HG03064 (cell line): Measurements from ENCODE around the gene KLK1.

ENCODE experiments used
- ATAC-seq: cut with Tn5 transposase; IDR thresholded peaks from one replicate; pipeline ENCODE4 v1.9.1; 2021; ENCODE audit warnings: low read depth; ENCODE audit not compliant: unreplicated experiment

Gene KLK1

GRCh38 chr19:50823389-50824042 lies at the start of gene KLK1:
KLK1 (minus strand) TSS chr19:50823787; CDS start chr19:50823748, 39 bp downstream.
- ATAC-seq, result no peak

GRCh38 chr19:50873056-50873455 lies 49.5 kb upstream of the KLK1 start, which contains the start of gene KLK2:
KLK2 (plus strand) TSS chr19:50873439; CDS start chr19:50873474, 35 bp downstream.
- ATAC-seq, result no peak

- ATAC-seq, result no peak
These were observed 47.0 kb upstream of the KLK1 start for GRCh38 chr19:50870417-50871089.

- no peak for ATAC-seq
These were observed 45.9 kb upstream of the KLK1 start for GRCh38 chr19:50869479-50869878.

GRCh38 chr19:50861496-50862286 lies 38.1 kb upstream of the KLK1 start:
- ATAC-seq, result no peak

- no peak for ATAC-seq
These were observed 37.4 kb upstream of the KLK1 start for GRCh38 chr19:50861010-50861409.

GRCh38 chr19:50859849-50860248 lies 36.3 kb upstream of the KLK1 start:
- no peak for ATAC-seq

- no peak for ATAC-seq
These were observed 35.3 kb upstream of the KLK1 start for GRCh38 chr19:50858886-50859285.

GRCh38 chr19:50857366-50857765 lies 33.8 kb upstream of the KLK1 start:
- no peak for ATAC-seq

GRCh38 chr19:50854636-50855410 lies 31.2 kb upstream of the KLK1 start, which contains the start of gene KLK3:
KLK3 (plus strand) TSS chr19:50854915; CDS start chr19:50854956, 41 bp downstream.
- ATAC-seq, result no peak

- no peak for ATAC-seq
These were observed 28.0 kb upstream of the KLK1 start for GRCh38 chr19:50851620-50852019.

- ATAC-seq, result no peak
These were observed 27.2 kb upstream of the KLK1 start for GRCh38 chr19:50850738-50851137.

- ATAC-seq, result no peak
These were observed 20.8 kb upstream of the KLK1 start for GRCh38 chr19:50844296-50844935.

- no peak for ATAC-seq
These were observed 20.2 kb upstream of the KLK1 start for GRCh38 chr19:50843701-50844221.

GRCh38 chr19:50843205-50843604 lies 19.6 kb upstream of the KLK1 start:
- no peak for ATAC-seq

- ATAC-seq, result no peak
These were observed 18.5 kb upstream of the KLK1 start for GRCh38 chr19:50842130-50842529.

GRCh38 chr19:50839712-50840655 lies 16.4 kb upstream of the KLK1 start:
- ATAC-seq, result no peak

GRCh38 chr19:50838239-50838638 lies 14.7 kb upstream of the KLK1 start:
- ATAC-seq, result no peak

GRCh38 chr19:50837300-50837699 lies 13.7 kb upstream of the KLK1 start:
- no peak for ATAC-seq
